ENCODE results near the gene TK2. TPM values are rescaled to one million over a fixed set of nuclear protein-coding genes. Genes with fewer than 3 reads are reported as not detected.

Gene TK2
- total RNA-seq, 3 donors from 2014 or later = 33.1 to 98.4 (median 40.4) TPM

DNA sequence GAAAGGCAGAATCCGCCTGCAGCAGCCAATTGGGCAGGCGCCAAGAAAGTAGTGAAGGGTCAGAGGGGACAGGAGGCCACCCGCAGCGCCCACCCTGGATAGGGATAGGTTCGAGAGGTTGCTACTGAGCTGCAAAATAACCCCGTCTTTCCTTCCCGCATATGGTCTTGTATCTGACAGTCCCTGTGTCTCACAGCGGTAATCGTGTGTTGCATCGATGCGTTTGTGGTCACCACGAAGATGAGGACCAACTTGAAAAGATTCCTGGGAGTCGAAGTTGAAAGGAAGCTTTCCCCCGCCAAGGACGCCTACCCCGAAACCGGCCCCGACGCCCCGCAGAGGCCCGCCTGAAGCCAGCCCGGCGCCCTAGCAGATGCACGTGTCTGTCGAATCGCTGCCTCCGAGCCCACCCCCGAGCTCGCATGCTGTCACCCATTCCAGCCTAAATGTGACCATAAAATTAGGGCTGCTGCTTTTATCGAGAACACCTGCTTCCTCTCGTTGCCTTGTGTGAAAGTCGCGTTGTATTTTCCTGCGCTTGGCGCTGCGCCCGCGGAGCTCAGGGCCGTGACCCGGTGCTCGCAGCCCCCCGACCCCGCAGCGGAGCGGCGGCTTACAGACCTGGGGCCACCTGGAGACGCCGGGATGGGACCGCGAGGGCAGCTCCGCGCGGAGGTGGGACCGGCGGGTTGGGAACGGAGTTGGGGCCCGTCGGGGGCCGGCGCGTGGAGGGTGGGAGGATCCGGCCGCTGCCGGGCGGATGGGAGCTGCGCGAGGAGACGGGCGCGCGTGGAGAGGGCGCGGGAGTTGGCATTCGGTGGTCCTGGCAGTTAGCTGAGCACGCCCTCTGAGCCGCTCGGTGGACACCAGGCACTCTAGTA is 29.0 kb upstream of the TK2 start, which contains the start of gene CMTM2:
Gene CMTM2, plus strand, starts transcription at position 813 of the 881 bp plus-strand sequence. CDS start 145 bp downstream, outside the sequence.
- TF ChIP-seq CTCF (IDR thresholded peaks at IDR 0.05) = no peak
- no peak for TF ChIP-seq POLR2AphosphoS5 (IDR thresholded peaks at IDR 0.05)
- no peak for TF ChIP-seq POLR2A (IDR thresholded peaks at IDR 0.05)
- no peak for DNase-seq (ENCODE audit: low spot score in 2 of 2)
- peak within 1 kb of the TSS; percentile 7 to 56 (median 26) for H3K4me3 ChIP-seq
- no peaks in the 10 kb centered on the region for H3K4me1 ChIP-seq
- intact Hi-C loops (cut with DNase I; ENCODE audit: low total_unique reads) = loop anchor here (1.0 kb wide), 1 partner anchor 16 kb away; no protein-coding TSS in a partner anchor
- no peaks in the 10 kb centered on the region for H3K27me3 ChIP-seq
- H3K36me3 ChIP-seq = no peaks in the 10 kb centered on the region
- H3K9me3 ChIP-seq = no peaks in the 10 kb centered on the region
- H3K27ac ChIP-seq = peak within 1 kb of the TSS in 1 of 2 donors; percentile 35

- H3K27me3 ChIP-seq = no peaks in the 10 kb centered on the region
- H3K36me3 ChIP-seq = no peaks in the 10 kb centered on the region
- H3K27ac ChIP-seq = no peak overlapping the region
- intact Hi-C loops (cut with DNase I; ENCODE audit: low total_unique reads) = no loop called here
- TF ChIP-seq POLR2A (IDR thresholded peaks at IDR 0.05) (no peak), CTCF (IDR thresholded peaks at IDR 0.05) (no peak), POLR2AphosphoS5 (IDR thresholded peaks at IDR 0.05) (no peak)
- no peak overlapping the region for H3K4me3 ChIP-seq
- H3K4me1 ChIP-seq = no peaks in the 10 kb centered on the region
- no peak for DNase-seq (ENCODE audit: low spot score in 2 of 2)
- no peaks in the 10 kb centered on the region for H3K9me3 ChIP-seq
Measured at GRCh38 chr16:66576296-66576695, 26.4 kb upstream of the TK2 start.

DNA sequence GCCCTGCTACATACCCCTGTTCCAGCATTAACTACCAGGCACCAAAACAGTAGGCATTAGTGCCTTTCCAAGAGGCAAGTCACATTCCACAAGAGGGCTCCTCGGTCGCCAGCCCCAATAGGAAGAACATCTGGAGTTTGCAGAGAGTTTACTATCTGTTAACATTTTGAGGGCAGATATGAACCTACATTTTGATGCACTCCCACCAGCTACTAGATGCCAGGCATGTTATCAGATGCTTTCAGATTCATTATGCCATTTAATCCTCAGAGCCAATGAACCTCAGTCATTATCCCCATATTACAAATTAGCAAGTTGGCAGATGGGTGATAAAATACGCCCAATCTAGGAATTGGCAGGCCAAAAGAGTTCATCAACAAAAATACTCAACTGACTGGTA is 25.1 kb upstream of the TK2 start:
- no peaks in the 10 kb centered on the region for H3K4me1 ChIP-seq
- TF ChIP-seq POLR2AphosphoS5 (IDR thresholded peaks at IDR 0.05) (no peak), POLR2A (IDR thresholded peaks at IDR 0.05) (no peak), CTCF (IDR thresholded peaks at IDR 0.05) (no peak)
- no peaks in the 10 kb centered on the region for H3K36me3 ChIP-seq

DNA sequence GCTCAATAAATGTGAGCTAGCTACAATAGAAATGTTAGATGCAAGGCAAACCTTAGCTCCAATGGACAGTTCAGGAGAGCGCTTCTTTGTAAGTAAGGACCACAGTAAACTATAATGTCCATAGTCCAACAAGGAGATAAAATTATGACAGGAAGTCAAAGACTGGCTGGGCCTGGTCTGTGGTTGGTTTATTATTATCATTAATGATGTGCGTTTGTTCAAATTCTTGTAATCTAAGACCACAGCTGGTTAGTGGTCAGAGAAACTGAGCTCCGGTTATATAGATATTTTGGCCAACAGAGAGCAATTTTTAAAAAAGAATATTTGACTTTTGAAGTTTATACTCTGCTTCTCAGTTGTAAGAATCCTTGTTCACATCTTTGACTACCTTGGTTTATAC is 24.6 kb upstream of the TK2 start:
- no peak overlapping the region for H3K27ac ChIP-seq
- TF ChIP-seq POLR2A (IDR thresholded peaks at IDR 0.05) (no peak), POLR2AphosphoS5 (IDR thresholded peaks at IDR 0.05) (no peak), CTCF (IDR thresholded peaks at IDR 0.05) (no peak)
- intact Hi-C loops (cut with DNase I; ENCODE audit: low total_unique reads) = no loop called here
- DNase-seq (ENCODE audit: low spot score in 2 of 2) = no peak
- no peaks in the 10 kb centered on the region for H3K4me1 ChIP-seq
- H3K27me3 ChIP-seq = no peaks in the 10 kb centered on the region
- H3K36me3 ChIP-seq = no peaks in the 10 kb centered on the region
- H3K4me3 ChIP-seq = no peak overlapping the region
- no peaks in the 10 kb centered on the region for H3K9me3 ChIP-seq

More for the DNA sequence above, 25.1 kb upstream of the TK2 start:
- intact Hi-C loops (cut with DNase I; ENCODE audit: low total_unique reads) = no loop called here
- Histone ChIP-seq H3K27ac (no peak overlapping the region), H3K4me3 (no peak overlapping the region), H3K9me3 (no peaks in the 10 kb centered on the region), H3K27me3 (no peaks in the 10 kb centered on the region)
- DNase-seq (ENCODE audit: low spot score in 2 of 2) = no peak

- TF ChIP-seq CTCF (IDR thresholded peaks at IDR 0.05) = no peak
- TF ChIP-seq POLR2AphosphoS5 (IDR thresholded peaks at IDR 0.05) = no peak
- TF ChIP-seq POLR2A (IDR thresholded peaks at IDR 0.05) = no peak
- intact Hi-C loops (cut with DNase I; ENCODE audit: low total_unique reads) = no loop called here
- no peak for DNase-seq (ENCODE audit: low spot score in 2 of 2)
- H3K27ac ChIP-seq = no peak overlapping the region
- no peaks in the 10 kb centered on the region for H3K36me3 ChIP-seq
- no peaks in the 10 kb centered on the region for H3K9me3 ChIP-seq
- no peak overlapping the region for H3K4me3 ChIP-seq
- no peaks in the 10 kb centered on the region for H3K4me1 ChIP-seq
- no peaks in the 10 kb centered on the region for H3K27me3 ChIP-seq
Measured at GRCh38 chr16:66574081-66574480, 24.2 kb upstream of the TK2 start.

All from breast epithelium (tissue), 4 donors.